ENCODE data around the gene CEP89.

Gene CEP89

GRCh38 chr19:32930567-32930966 lies 41.2 kb downstream of the CEP89 start:
- intact Hi-C loops (cut with DNase I; ENCODE audit: low total_unique reads) = no loop called here
- TF ChIP-seq CTCF (IDR thresholded peaks at IDR 0.05) = no peak
- Histone ChIP-seq H3K4me1 (no peaks in the 10 kb centered on the region), H3K27ac (no peak overlapping the region), H3K4me3 (no peak overlapping the region), H3K27me3 (no peaks in the 10 kb centered on the region), H3K36me3 (peaks cover 60 to 82% (median 80%) of the 10 kb centered on the region in 3 donors), H3K9me3 (peaks cover 0 to 6% (median 6%) of the 10 kb centered on the region in 3 donors)
- DNase-seq = no peak

GRCh38 chr19:32928806-32929205 lies 43.0 kb downstream of the CEP89 start:
- Histone ChIP-seq H3K36me3 (peaks cover 70 to 84% (median 80%) of the 10 kb centered on the region in 3 donors), H3K27ac (no peak overlapping the region), H3K27me3 (no peaks in the 10 kb centered on the region), H3K9me3 (peaks cover 0 to 6% (median 6%) of the 10 kb centered on the region in 3 donors), H3K4me3 (no peak overlapping the region), H3K4me1 (no peaks in the 10 kb centered on the region)
- no peak for DNase-seq
- TF ChIP-seq CTCF (IDR thresholded peaks at IDR 0.05) = no peak
- intact Hi-C loops (cut with DNase I; ENCODE audit: low total_unique reads) = no loop called here

- intact Hi-C loops (cut with DNase I; ENCODE audit: low total_unique reads) = no loop called here
- Histone ChIP-seq H3K27me3 (no peaks in the 10 kb centered on the region), H3K9me3 (peaks cover 0 to 6% (median 6%) of the 10 kb centered on the region in 3 donors), H3K4me1 (no peaks in the 10 kb centered on the region), H3K27ac (no peak overlapping the region), H3K36me3 (peaks cover 64 to 91% (median 64%) of the 10 kb centered on the region in 3 donors), H3K4me3 (no peak overlapping the region)
- TF ChIP-seq CTCF (IDR thresholded peaks at IDR 0.05) = no peak
- DNase-seq = no peak
These were observed 47.6 kb downstream of the CEP89 start for GRCh38 chr19:32924200-32924599.

GRCh38 chr19:32921624-32922023 lies 50.1 kb downstream of the CEP89 start:
- intact Hi-C loops (cut with DNase I; ENCODE audit: low total_unique reads) = no loop called here
- no peak for TF ChIP-seq CTCF (IDR thresholded peaks at IDR 0.05)
- no peak for DNase-seq

GRCh38 chr19:32919365-32919764 lies 52.4 kb downstream of the CEP89 start:
- Histone ChIP-seq H3K27me3 (no peaks in the 10 kb centered on the region), H3K27ac (no peak overlapping the region), H3K9me3 (no peaks in the 10 kb centered on the region), H3K36me3 (peaks cover 60 to 92% (median 69%) of the 10 kb centered on the region in 3 donors), H3K4me1 (no peaks in the 10 kb centered on the region), H3K4me3 (no peak overlapping the region)
- DNase-seq = no peak
- no peak for TF ChIP-seq CTCF (IDR thresholded peaks at IDR 0.05)
- intact Hi-C loops (cut with DNase I; ENCODE audit: low total_unique reads) = no loop called here

More at GRCh38 chr19:32921624-32922023, 50.1 kb downstream of the CEP89 start:
- Histone ChIP-seq H3K4me3 (no peak overlapping the region), H3K4me1 (no peaks in the 10 kb centered on the region), H3K9me3 (no peaks in the 10 kb centered on the region), H3K27me3 (no peaks in the 10 kb centered on the region), H3K27ac (no peak overlapping the region), H3K36me3 (peaks cover 50 to 90% (median 71%) of the 10 kb centered on the region in 3 donors)

- intact Hi-C loops (cut with DNase I; ENCODE audit: low total_unique reads) = no loop called here
- Histone ChIP-seq H3K27me3 (no peaks in the 10 kb centered on the region), H3K4me1 (no peaks in the 10 kb centered on the region), H3K9me3 (no peaks in the 10 kb centered on the region), H3K36me3 (peaks cover 53 to 86% (median 68%) of the 10 kb centered on the region in 3 donors), H3K4me3 (no peak overlapping the region), H3K27ac (no peak overlapping the region)
- DNase-seq = no peak
- TF ChIP-seq CTCF (IDR thresholded peaks at IDR 0.05) = no peak
These were observed 54.2 kb downstream of the CEP89 start for GRCh38 chr19:32917616-32917996.

Data from tibial artery (tissue), 4 donors.